Measurements from ENCODE around the gene DCTN2. TPM values are rescaled to one million over a fixed set of nuclear protein-coding genes. Genes with fewer than 3 reads are reported as not detected.
A peak's percentile ranks its signal among the peaks of the same experiment; 100 is the strongest.
"Not testable (repeated sequence)": the region's sequence is repeated elsewhere in the genome, so short reads cannot be mapped to it uniquely, and the experiment has no call there.

DCTN2 gene
- total RNA-seq, 1 donor from 2014 or later, result 91.8 TPM

DNA sequence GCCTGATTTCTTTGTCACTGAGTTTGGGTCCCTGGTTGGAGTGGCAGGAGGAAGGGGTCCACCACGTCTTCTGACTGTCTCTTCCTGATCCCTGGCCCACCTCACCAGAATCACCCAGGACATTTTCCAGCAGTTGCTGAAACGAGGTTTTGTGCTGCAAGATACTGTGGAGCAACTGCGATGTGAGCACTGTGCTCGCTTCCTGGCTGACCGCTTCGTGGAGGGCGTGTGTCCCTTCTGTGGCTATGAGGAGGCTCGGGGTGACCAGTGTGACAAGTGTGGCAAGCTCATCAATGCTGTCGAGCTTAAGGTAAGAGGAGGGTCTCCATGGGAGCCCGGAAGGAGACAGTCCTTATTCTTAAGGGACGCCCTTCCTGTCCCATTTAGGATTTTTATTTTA, 46.8 kb downstream of the DCTN2 start:
- Mint-ChIP-seq H3K27ac (no peak overlapping the region), H3K27me3 (no peaks in the 10 kb centered on the region), H3K4me3 (no peak overlapping the region), H3K36me3 (ENCODE audit: low read depth) (peaks cover 90% of the 10 kb centered on the region), H3K9me3 (no peaks in the 10 kb centered on the region), H3K4me1 (peaks cover 3% of the 10 kb centered on the region)
- DNase-seq (no peak), ATAC-seq (ENCODE audit: low read depth) (no peak)
- no peak for TF ChIP-seq CTCF (IDR thresholded peaks at IDR 0.05)
- intact Hi-C loops (cut with micrococcal nuclease), result no loop called here
- CTCF ChIA-PET, result no interaction called here
- POLR2A ChIA-PET, result interaction anchor here (0.9 to 1.3 kb wide), 3 partner anchors 12 to 19 kb away, joined by 3 to 7 read pairs (median 5); partner anchors contain the start of gene MARS1

DNA sequence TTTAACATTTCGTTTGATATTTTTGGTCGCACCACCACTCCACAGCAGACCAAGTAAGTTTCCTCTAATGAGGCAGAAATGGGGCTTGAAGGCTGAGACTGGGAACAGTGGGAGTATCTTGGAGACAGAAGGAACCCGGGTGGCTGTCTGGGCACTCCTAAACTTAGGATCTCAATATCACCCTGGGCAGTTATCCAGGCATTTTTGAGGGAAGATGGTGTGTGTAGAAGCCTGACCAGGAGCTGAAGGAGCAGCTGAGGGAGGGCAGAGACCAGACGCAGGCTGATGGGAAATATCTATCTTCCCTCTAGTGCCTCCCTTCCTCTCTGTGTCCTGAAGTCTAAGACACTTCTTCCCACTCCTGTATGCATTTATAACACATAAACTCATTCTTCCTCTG, 48.4 kb downstream of the DCTN2 start:
- H3K27ac Mint-ChIP-seq, result no peak overlapping the region
- DNase-seq (no peak), ATAC-seq (ENCODE audit: low read depth) (no peak)
- CTCF ChIA-PET, result no interaction called here
- no peak overlapping the region for H3K4me3 Mint-ChIP-seq
- POLR2A ChIA-PET, result interaction anchor here (1.4 kb wide), 1 partner anchor 21 kb away, joined by 4 read pairs; no protein-coding TSS in a partner anchor
- TF ChIP-seq CTCF (IDR thresholded peaks at IDR 0.05), result no peak
- no peaks in the 10 kb centered on the region for H3K27me3 Mint-ChIP-seq
- intact Hi-C loops (cut with micrococcal nuclease), result no loop called here
- H3K36me3 Mint-ChIP-seq (ENCODE audit: low read depth), result peaks cover 82% of the 10 kb centered on the region
- no peaks in the 10 kb centered on the region for H3K9me3 Mint-ChIP-seq
- H3K4me1 Mint-ChIP-seq, result peaks cover 3% of the 10 kb centered on the region

- ATAC-seq (ENCODE audit: low read depth), result no peak
- ChIA-PET POLR2A (interaction anchor here (0.5 to 1.4 kb wide), 3 partner anchors 21 to 150 kb away, joined by 3 to 7 read pairs (median 4); no protein-coding TSS in a partner anchor), CTCF (no interaction called here)
- H3K36me3 Mint-ChIP-seq (ENCODE audit: low read depth), result peaks cover 78% of the 10 kb centered on the region
- H3K27me3 Mint-ChIP-seq, result no peaks in the 10 kb centered on the region
- H3K27ac Mint-ChIP-seq, result no peak overlapping the region
- peaks cover 3% of the 10 kb centered on the region for H3K4me1 Mint-ChIP-seq
- H3K9me3 Mint-ChIP-seq, result no peaks in the 10 kb centered on the region
- no peak for DNase-seq
- no peak for TF ChIP-seq CTCF (IDR thresholded peaks at IDR 0.05)
- no peak overlapping the region for H3K4me3 Mint-ChIP-seq
- intact Hi-C loops (cut with micrococcal nuclease), result no loop called here
These were observed 48.9 kb downstream of the DCTN2 start for GRCh38 chr12:57498132-57498502.

- no peak for TF ChIP-seq CTCF (IDR thresholded peaks at IDR 0.05)
- peaks cover 79% of the 10 kb centered on the region for H3K36me3 Mint-ChIP-seq (ENCODE audit: low read depth)
- POLR2A ChIA-PET, result interaction anchor here (0.5 to 1.1 kb wide), 6 partner anchors 8 to 149 kb away, joined by 3 to 7 read pairs (median 3); no protein-coding TSS in a partner anchor
- no peaks in the 10 kb centered on the region for H3K27me3 Mint-ChIP-seq
- H3K4me1 Mint-ChIP-seq, result peaks cover 3% of the 10 kb centered on the region
- DNase-seq (no peak), ATAC-seq (ENCODE audit: low read depth) (peak; percentile 18)
- H3K27ac Mint-ChIP-seq, result peak overlapping the region; percentile 2
- H3K4me3 Mint-ChIP-seq, result no peak overlapping the region
- H3K9me3 Mint-ChIP-seq, result no peaks in the 10 kb centered on the region
- intact Hi-C loops (cut with micrococcal nuclease), result no loop called here
- CTCF ChIA-PET, result no interaction called here
These were observed 49.5 kb downstream of the DCTN2 start for GRCh38 chr12:57497223-57498131.

DNA sequence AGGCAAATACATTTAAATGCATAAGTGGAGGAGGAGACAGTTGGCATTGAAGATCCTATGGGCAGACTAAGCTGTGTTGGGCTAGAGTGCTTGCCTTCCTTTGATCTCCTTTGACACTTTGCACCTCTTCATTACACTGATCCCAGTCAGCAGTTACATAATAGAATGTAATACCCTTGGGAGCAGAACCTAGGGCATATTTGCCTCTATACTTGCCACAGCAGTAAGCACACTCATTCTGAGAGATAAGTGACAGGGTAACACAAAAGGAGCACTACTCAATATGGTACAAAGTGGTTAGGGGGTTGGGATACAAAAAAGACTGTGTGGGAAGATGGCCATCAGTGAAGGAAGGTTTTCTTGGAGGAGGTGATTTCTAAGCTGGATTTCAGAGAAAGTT, 50.2 kb downstream of the DCTN2 start:
- DNase-seq (no peak), ATAC-seq (ENCODE audit: low read depth) (no peak)
- Mint-ChIP-seq H3K9me3 (no peaks in the 10 kb centered on the region), H3K27me3 (no peaks in the 10 kb centered on the region), H3K4me1 (peaks cover 3% of the 10 kb centered on the region), H3K4me3 (no peak overlapping the region), H3K36me3 (ENCODE audit: low read depth) (peaks cover 79% of the 10 kb centered on the region), H3K27ac (no peak overlapping the region)
- no peak for TF ChIP-seq CTCF (IDR thresholded peaks at IDR 0.05)
- ChIA-PET POLR2A (interaction anchor here (0.7 to 1.1 kb wide), 4 partner anchors 9 to 76 kb away, joined by 3 to 6 read pairs (median 3); no protein-coding TSS in a partner anchor), CTCF (interaction anchor here (0.7 kb wide), 1 partner anchor 38 kb away, joined by 5 read pairs; no protein-coding TSS in a partner anchor)
- intact Hi-C loops (cut with micrococcal nuclease), result no loop called here

DNA sequence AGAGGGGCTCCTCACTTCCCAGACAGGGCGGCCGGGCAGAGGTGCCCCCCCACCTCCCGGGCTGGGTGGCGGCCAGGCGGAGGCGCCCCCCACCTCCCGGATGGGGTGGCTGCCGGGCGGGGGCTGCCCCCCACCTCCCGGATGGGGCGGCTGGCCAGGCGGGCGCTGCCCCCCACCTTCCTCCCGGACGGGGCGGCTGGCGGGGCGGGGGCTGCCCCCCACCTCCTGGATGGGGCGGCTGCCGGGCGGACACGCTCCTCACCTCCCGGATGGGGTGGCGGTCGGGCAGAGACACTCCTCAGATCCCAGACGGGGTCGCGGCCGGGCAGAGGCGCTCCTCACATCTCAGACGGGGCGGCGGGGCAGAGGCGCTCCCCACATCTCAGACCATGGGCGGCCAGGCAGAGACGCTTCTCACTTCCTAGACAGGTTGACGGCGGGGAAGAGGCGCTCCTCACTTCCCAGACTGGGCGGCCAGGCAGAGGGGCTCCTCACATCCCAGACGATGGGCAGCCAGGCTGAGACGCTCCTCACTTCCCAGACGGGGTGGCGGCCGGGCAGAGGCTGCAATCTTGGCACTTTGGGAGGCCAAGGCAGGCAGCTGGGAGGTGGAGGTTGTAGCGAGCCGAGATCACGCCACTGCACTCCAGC, 51.8 kb downstream of the DCTN2 start:
- H3K27me3 Mint-ChIP-seq; DNase-seq; ATAC-seq (ENCODE audit: low read depth); POLR2A ChIA-PET; intact Hi-C loops (cut with micrococcal nuclease); H3K4me1 Mint-ChIP-seq; H3K9me3 Mint-ChIP-seq; CTCF ChIA-PET; H3K27ac Mint-ChIP-seq; H3K4me3 Mint-ChIP-seq: not testable (repeated sequence)
- peaks cover 79% of the 10 kb centered on the region for H3K36me3 Mint-ChIP-seq (ENCODE audit: low read depth)

Data from activated B cell treated with CpG ODN at 0.5 μM for 24 hours (primary cell).